HG03066 (cell line): ENCODE results near the gene TRIM58.

Experiments used
- ATAC-seq: cut with Tn5 transposase; IDR thresholded peaks from one replicate; pipeline ENCODE4 v1.9.1; 2021; ENCODE audit warnings: low read depth; ENCODE audit not compliant: unreplicated experiment

TRIM58 gene

GRCh38 chr1:247857069-247857984 lies at the start of gene TRIM58:
Gene TRIM58 (plus strand): TSS chr1:247857187. CDS start chr1:247857247, 60 bp downstream.
- no peak for ATAC-seq

- no peak for ATAC-seq
Measured at GRCh38 chr1:247812637-247813036, 44.4 kb upstream of the TRIM58 start.

GRCh38 chr1:247822060-247822459 lies 34.9 kb upstream of the TRIM58 start:
- ATAC-seq, result no peak

GRCh38 chr1:247824023-247824422 lies 33.0 kb upstream of the TRIM58 start, which contains the start of gene OR14A16:
Gene OR14A16 (minus strand): TSS chr1:247824119. CDS start chr1:247815729, 8,390 bp downstream.
- no peak for ATAC-seq

GRCh38 chr1:247825362-247825761 lies 31.6 kb upstream of the TRIM58 start:
- ATAC-seq, result no peak

GRCh38 chr1:247829656-247830055 lies 27.3 kb upstream of the TRIM58 start:
- ATAC-seq, result no peak

- no peak for ATAC-seq
Measured at GRCh38 chr1:247833601-247834000, 23.4 kb upstream of the TRIM58 start.

GRCh38 chr1:247840818-247841217 lies 16.2 kb upstream of the TRIM58 start:
- ATAC-seq, result no peak

- no peak for ATAC-seq
Measured at GRCh38 chr1:247841796-247842195, 15.2 kb upstream of the TRIM58 start, which contains the start of gene OR11L1. Gene OR11L1 (minus strand): TSS chr1:247841896. CDS start chr1:247841896, 0 bp downstream.

GRCh38 chr1:247843411-247843810 lies 13.6 kb upstream of the TRIM58 start:
- ATAC-seq, result no peak

- ATAC-seq, result no peak
Measured at GRCh38 chr1:247845011-247845692, 11.8 kb upstream of the TRIM58 start.

- ATAC-seq, result no peak
Measured at GRCh38 chr1:247845693-247846017, 11.3 kb upstream of the TRIM58 start.

GRCh38 chr1:247848346-247848745 lies 8.6 kb upstream of the TRIM58 start:
- ATAC-seq, result no peak

- no peak for ATAC-seq
Measured at GRCh38 chr1:247849616-247850015, 7.4 kb upstream of the TRIM58 start.

GRCh38 chr1:247854899-247855545 lies 2.0 kb upstream of the TRIM58 start:
- ATAC-seq, result no peak

- no peak for ATAC-seq
Measured at GRCh38 chr1:247855911-247856310, 1.1 kb upstream of the TRIM58 start.

- no peak for ATAC-seq
Measured at GRCh38 chr1:247857985-247858619, 1.1 kb downstream of the TRIM58 start.

GRCh38 chr1:247862756-247863155 lies 5.8 kb downstream of the TRIM58 start:
- ATAC-seq, result no peak

- no peak for ATAC-seq
Measured at GRCh38 chr1:247864644-247865043, 7.7 kb downstream of the TRIM58 start.

GRCh38 chr1:247865416-247865815 lies 8.4 kb downstream of the TRIM58 start:
- ATAC-seq, result no peak

- ATAC-seq, result no peak
Measured at GRCh38 chr1:247883346-247883745, 26.4 kb downstream of the TRIM58 start.
